IMR-90 (cell line): ENCODE measurements around the gene CDHR3. TPM values are rescaled to one million over a fixed set of nuclear protein-coding genes. Genes with fewer than 3 reads are reported as not detected.

ENCODE experiments used
- ATAC-seq: fragments of 200-7000 bp; cut with Tn5 transposase; 2 replicates; pipeline ENCODE4 v1.9.1; 2020; ENCODE audit warnings: low read depth, mild to moderate bottlenecking, moderate library complexity
- BruUV-seq: library from RNA; stranded (reverse); fragments of 400-500 nt; replicated peaks from 2 replicates; lab custom pipeline; 2021; lab: Mats Ljungman, UMichigan
- CTCF ChIA-PET: fragments of 300-600 bp; formaldehyde crosslinking; extraction: SDS; loops from one replicate; lab custom pipeline; 2021; ENCODE audit warnings: antibody characterized with exemption; lab: Yijun Ruan, JAX
- POLR2A ChIA-PET: fragments of 300-600 bp; sonication (Branson Sonifier 250); formaldehyde crosslinking; loops from one replicate; lab custom pipeline; 2022; ENCODE audit warnings: antibody characterized with exemption; ENCODE audit not compliant: unreplicated experiment; lab: Charles Lee
- DNase-seq: peaks from one replicate; pipeline ENCODE4 v3.0.0; 2013
- H2AFZ ChIP-seq: replicated peaks from 2 replicates; pipeline ENCODE3; 2013; ENCODE audit warnings: low read length, mild to moderate bottlenecking; ENCODE audit not compliant: poor library complexity
- H2AK5ac ChIP-seq: 2 replicates; pipeline ENCODE4 v1.6.1; 2013; ENCODE audit warnings: low read depth, low read length, inconsistent platforms
- H2AK9ac ChIP-seq: replicated peaks from 2 replicates; pipeline ENCODE3; 2013; ENCODE audit warnings: mild to moderate bottlenecking, low read depth, low read length, moderate library complexity; ENCODE audit not compliant: poor library complexity
- H2BK120ac ChIP-seq: 2 replicates; pipeline ENCODE4 v1.6.1; 2013; ENCODE audit warnings: low read depth, low read length, inconsistent platforms
- H2BK15ac ChIP-seq: 3 replicates; pipeline ENCODE4 v1.6.1; 2013; ENCODE audit warnings: low read depth, low read length, inconsistent platforms
- H2BK20ac ChIP-seq: 2 replicates; pipeline ENCODE4 v1.6.1; 2013; ENCODE audit warnings: low read depth, mild to moderate bottlenecking, inconsistent platforms, low read length, moderate library complexity
- H2BK5ac ChIP-seq: 2 replicates; pipeline ENCODE4 v1.6.1; 2013; ENCODE audit warnings: mild to moderate bottlenecking, low read depth, low read length, inconsistent platforms; ENCODE audit not compliant: poor library complexity, severe bottlenecking
- H3K14ac ChIP-seq: replicated peaks from 2 replicates; pipeline ENCODE4 v1.6.1; 2013; ENCODE audit warnings: low read depth, low read length, inconsistent platforms
- H3K18ac ChIP-seq: 2 replicates; pipeline ENCODE4 v1.6.1; 2013; ENCODE audit warnings: low read depth, low read length, control low read depth
- H3K23ac ChIP-seq: 2 replicates; pipeline ENCODE4 v1.6.1; 2013; ENCODE audit warnings: low read depth, low read length, inconsistent platforms
- H3K27ac ChIP-seq: 2 replicates; pipeline ENCODE4 v1.5.1; 2013; ENCODE audit warnings: mild to moderate bottlenecking, control low read depth, low read length; ENCODE audit not compliant: insufficient read depth
- H3K27me3 ChIP-seq: 2 replicates; pipeline ENCODE4 v1.6.1; 2013; ENCODE audit warnings: low read length; ENCODE audit not compliant: control insufficient read depth, insufficient read depth
- H3K36me3 ChIP-seq: 2 replicates; pipeline ENCODE4 v1.6.1; 2013; ENCODE audit warnings: low read length, mixed read lengths; ENCODE audit not compliant: control insufficient read depth, insufficient read depth
- H3K4ac ChIP-seq: 2 replicates; pipeline ENCODE4 v1.6.1; 2013; ENCODE audit warnings: low read depth, low read length, inconsistent platforms
- H3K4me1 ChIP-seq: 2 replicates; pipeline ENCODE4 v1.6.1; 2013; ENCODE audit warnings: low read length, mixed read lengths; ENCODE audit not compliant: control insufficient read depth, insufficient read depth
- H3K4me2 ChIP-seq: 2 replicates; pipeline ENCODE4 v1.6.1; 2013; ENCODE audit warnings: low read depth, mild to moderate bottlenecking, control low read depth, low read length, moderate library complexity
- H3K4me3 ChIP-seq: 2 replicates; pipeline ENCODE4 v1.5.1; 2013; ENCODE audit warnings: low read depth, mild to moderate bottlenecking, control low read depth, low read length, moderate library complexity; ENCODE audit not compliant: insufficient read depth
- H3K56ac ChIP-seq: 2 replicates; pipeline ENCODE4 v1.6.1; 2013; ENCODE audit warnings: low read length, inconsistent platforms; ENCODE audit not compliant: insufficient read depth; ENCODE audit errors: extremely low read depth
- H3K79me1 ChIP-seq, 2 experiments: 2 replicates each; pipeline ENCODE4 v1.6.1; 2013; ENCODE audit warnings: low read length in 2 of 2, inconsistent platforms in 1 of 2, low read depth in 1 of 2
- H3K9ac ChIP-seq: 2 replicates; pipeline ENCODE4 v1.6.1; 2013; ENCODE audit warnings: low read depth, low read length, control low read depth
- H3K9me1 ChIP-seq: 2 replicates; pipeline ENCODE4 v1.6.1; 2013; ENCODE audit warnings: low read length, inconsistent platforms; ENCODE audit not compliant: insufficient read depth
- H3K9me3 ChIP-seq: 2 replicates; pipeline ENCODE4 v1.6.1; 2013; ENCODE audit warnings: low read length; ENCODE audit not compliant: control insufficient read depth, insufficient read depth
- H4K20me1 ChIP-seq: 2 replicates; pipeline ENCODE4 v1.6.1; 2013; ENCODE audit warnings: low read length, inconsistent platforms; ENCODE audit not compliant: insufficient read depth
- H4K5ac ChIP-seq: 2 replicates; pipeline ENCODE4 v1.6.1; 2013; ENCODE audit warnings: mild to moderate bottlenecking, low read depth, low read length, control low read depth
- H4K8ac ChIP-seq, 2 experiments: 2 replicates each; pipeline ENCODE4 v1.6.1; 2013; ENCODE audit warnings: low read depth in 2 of 2, low read length in 2 of 2, control low read depth in 1 of 2, inconsistent platforms in 1 of 2
- H4K91ac ChIP-seq: 2 replicates; pipeline ENCODE4 v1.6.1; 2013; ENCODE audit warnings: low read depth, low read length, inconsistent platforms; ENCODE audit not compliant: insufficient read depth
- BHLHE40 ChIP-seq: fragments of 150-350 bp; IDR thresholded peaks from 2 replicates; pipeline ENCODE4 v1.6.1; 2016; ENCODE audit warnings: mild to moderate bottlenecking, low read depth, low read length
- CEBPB ChIP-seq: IDR thresholded peaks from 2 replicates; pipeline ENCODE4 v1.6.1; 2012; ENCODE audit warnings: low read depth, low read length, improper control_type of control experiment
- CHD1 ChIP-seq: IDR thresholded peaks from 2 replicates; pipeline ENCODE4 v1.6.1; 2012; ENCODE audit warnings: low read depth, low read length, improper control_type of control experiment
- CTCF ChIP-seq: conservative IDR thresholded peaks from 2 replicates; pipeline ENCODE4 v1.5.1; 2012; ENCODE audit warnings: mild to moderate bottlenecking, low read depth, low read length, improper control_type of control experiment
- ELK1 ChIP-seq: fragments of 150-350 bp; IDR thresholded peaks from 2 replicates; pipeline ENCODE4 v1.6.1; 2016; ENCODE audit warnings: low read depth, mild to moderate bottlenecking, low read length, moderate library complexity, borderline replicate concordance
- FOS ChIP-seq: fragments of 150-350 bp; IDR thresholded peaks from 2 replicates; pipeline ENCODE4 v1.6.1; 2016; ENCODE audit warnings: low read depth, low read length
- MAFK ChIP-seq: IDR thresholded peaks from 2 replicates; pipeline ENCODE4 v1.6.1; 2012; ENCODE audit warnings: low read depth, low read length, improper control_type of control experiment
- MAZ ChIP-seq: IDR thresholded peaks from 2 replicates; pipeline ENCODE4 v1.6.1; 2012; ENCODE audit warnings: low read depth, mild to moderate bottlenecking, low read length, improper control_type of control experiment, moderate library complexity, borderline replicate concordance
- MXI1 ChIP-seq: IDR thresholded peaks from 2 replicates; pipeline ENCODE4 v1.6.1; 2012; ENCODE audit warnings: low read depth, mild to moderate bottlenecking, low read length, moderate library complexity, borderline replicate concordance
- NFE2L2 ChIP-seq: fragments of 150-350 bp; IDR thresholded peaks from 2 replicates; pipeline ENCODE4 v1.6.1; 2016; ENCODE audit warnings: low read depth, mild to moderate bottlenecking, low read length
- POLR2A ChIP-seq: IDR thresholded peaks from 2 replicates; pipeline ENCODE4 v1.6.1; 2012; ENCODE audit warnings: mild to moderate bottlenecking, low read depth, low read length
- RAD21 ChIP-seq: IDR thresholded peaks from 2 replicates; pipeline ENCODE4 v1.6.1; 2012; ENCODE audit warnings: low read length, improper control_type of control experiment
- RCOR1 ChIP-seq: IDR thresholded peaks from 2 replicates; pipeline ENCODE4 v1.6.1; 2012; ENCODE audit warnings: mild to moderate bottlenecking, low read length, improper control_type of control experiment; ENCODE audit not compliant: insufficient replicate concordance
- RFX5 ChIP-seq: IDR thresholded peaks from 2 replicates; pipeline ENCODE4 v1.8.0; 2012; ENCODE audit warnings: low read depth, mild to moderate bottlenecking, low read length, moderate library complexity
- SMC3 ChIP-seq: fragments of 150-350 bp; IDR thresholded peaks from 2 replicates; pipeline ENCODE4 v1.6.1; 2016; ENCODE audit warnings: low read depth, mild to moderate bottlenecking, antibody characterized with exemption, low read length, moderate library complexity
- USF2 ChIP-seq: fragments of 150-350 bp; IDR thresholded peaks from 2 replicates; pipeline ENCODE4 v1.6.1; 2017; ENCODE audit warnings: mild to moderate bottlenecking, antibody characterized with exemption, low read length, low read depth
- WGBS, 2 experiments: methylation state at CpG; one replicate each; pipeline versions ENCODE4 v1.1.5 to v1.1.7; 2013; ENCODE audit warnings: missing lambda C conversion rate in 2 of 2; ENCODE audit not compliant: insufficient read length in 1 of 2; ENCODE audit errors: extremely low coverage in 2 of 2; 5-methylcytosine and 5-hydroxymethylcytosine counted together
- dilution Hi-C: fragments of 300-500 bp; cut with HindIII; formaldehyde crosslinking; loops from one replicate; pipeline ENCODE4 v1.14.3; 2018; ENCODE audit warnings: low sequenced_read_pairs; ENCODE audit not compliant: unreplicated experiment
- in situ Hi-C: fragments of 300-500 bp; cut with MboI; formaldehyde crosslinking; loops from 3 replicates; pipeline ENCODE4 v1.14.3; 2019; ENCODE audit warnings: low sequenced_read_pairs, inconsistent platforms, mixed read lengths
- intact Hi-C: fragments of 100-400 bp; cut with micrococcal nuclease; formaldehyde crosslinking; loops from 2 replicates; pipeline ENCODE4 v1.10.0; 2022
- polyA plus RNA-seq, 3 experiments: library from polyadenylated mRNA; depleted of rRNA; stranded (reverse); fragments of >200 nt; gene quantifications; 2 replicates each; pipeline ENCODE4 v1.2.3, GENCODE V29; 2012; ENCODE audit warnings: low replicate concordance in 1 of 3
- total RNA-seq: library from RNA; depleted of rRNA; stranded (reverse); fragments of >200 nt; gene quantifications from 2 replicates; pipeline ENCODE4 v1.2.3, GENCODE V29; 2012

CDHR3 gene
- total and polyA plus RNA-seq, 2 of the 4 experiments (the other 2 are of a cell fraction): 0.96 to 1.6 TPM

- no peak overlapping the region for H3K14ac ChIP-seq
- H3K9me1 ChIP-seq: no peaks in the 10 kb centered on the region
- dilution Hi-C loops (no loop called here), in situ Hi-C loops (no loop called here), intact Hi-C loops (no loop called here)
- no TSS peak for BruUV-seq
- no peak overlapping the region for H2BK20ac ChIP-seq
- TF ChIP-seq RCOR1: no peak
- TF ChIP-seq ELK1: no peak
- TF ChIP-seq BHLHE40: no peak
- TF ChIP-seq MAFK: no peak
- no peak for TF ChIP-seq RFX5
- no peak for TF ChIP-seq CHD1
- TF ChIP-seq MXI1: no peak
- no peak for TF ChIP-seq NFE2L2
- TF ChIP-seq USF2: no peak
- no peak for TF ChIP-seq FOS
- TF ChIP-seq POLR2A: no peak
- TF ChIP-seq MAZ: no peak
- TF ChIP-seq SMC3: no peak
- TF ChIP-seq CTCF: no peak
- no peak for TF ChIP-seq RAD21
- no peak for TF ChIP-seq CEBPB
- H2BK5ac ChIP-seq: no peak overlapping the region
- H4K8ac ChIP-seq: no peak overlapping the region
- POLR2A ChIA-PET: no interaction called here
- no peak overlapping the region for H3K23ac ChIP-seq
- H3K4ac ChIP-seq: no peak overlapping the region
- H2AK5ac ChIP-seq: no peak overlapping the region
- CTCF ChIA-PET: no interaction called here
- H3K27ac ChIP-seq: no peak overlapping the region
- no peak overlapping the region for H4K91ac ChIP-seq
- peaks cover 2% of the 10 kb centered on the region; the same call in 1 of the 2 replicates for H3K9me3 ChIP-seq
- no peaks in the 10 kb centered on the region for H3K36me3 ChIP-seq
- no peaks in the 10 kb centered on the region for H3K4me1 ChIP-seq
- H4K5ac ChIP-seq: no peak overlapping the region
- no peaks in the 10 kb centered on the region for H4K20me1 ChIP-seq
- H3K4me2 ChIP-seq: no peak overlapping the region
- no peak overlapping the region for H2AFZ ChIP-seq
- H3K79me1 ChIP-seq: no peaks in the 10 kb centered on the region
- 60% methylated on average over 2 of the region's 3 CpGs; no CpG with 5 or more reads in 1 of the 2 experiments for WGBS, 2 experiments
- H2BK120ac ChIP-seq: no peak overlapping the region
- ATAC-seq (no peak), DNase-seq (no peak)
- no peak overlapping the region for H2AK9ac ChIP-seq
- no peak overlapping the region for H3K4me3 ChIP-seq
- H3K18ac ChIP-seq: no peak overlapping the region
- no peak overlapping the region for H3K56ac ChIP-seq
- no peak overlapping the region for H3K9ac ChIP-seq
- peaks cover 17% of the 10 kb centered on the region for H3K27me3 ChIP-seq
- no peak overlapping the region for H2BK15ac ChIP-seq
Measured at GRCh38 chr7:105958012-105958411, 5.1 kb upstream of the CDHR3 start.
